ENCODE data around the gene TANC1. TPM values are rescaled to one million over a fixed set of nuclear protein-coding genes. Genes with fewer than 3 reads are reported as not detected.

TANC1 gene
- polyA plus RNA-seq, 1 donor (not counting 4 experiments of a cell fraction or from before 2014, with no cell fraction given), result 33.5 TPM

DNA sequence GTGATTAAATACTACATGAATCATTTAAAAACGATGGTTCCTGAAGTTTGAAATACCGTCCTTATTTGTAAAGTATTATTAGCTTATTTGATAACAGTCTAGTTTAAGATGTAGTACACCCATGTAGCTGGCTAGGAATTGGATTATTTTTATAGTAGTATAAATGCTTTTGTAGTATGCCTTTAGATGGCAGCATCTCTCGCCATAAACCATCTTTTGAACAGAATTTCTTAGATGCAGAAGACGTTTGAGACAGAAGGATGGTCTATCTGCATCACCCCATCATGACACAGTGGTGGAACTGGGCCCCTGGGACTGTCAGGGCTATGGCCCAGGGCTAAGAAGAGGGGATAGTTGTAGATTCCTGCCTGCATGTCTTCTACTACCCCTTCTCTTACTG lies 165.4 kb downstream of the TANC1 start:
- H3K79me2 ChIP-seq (ENCODE audit: control insufficient read depth, insufficient read depth, low read length), result peaks cover 34% of the 10 kb centered on the region
- peaks cover 54% of the 10 kb centered on the region for H3K4me1 ChIP-seq (ENCODE audit: control insufficient read depth, extremely low read depth, insufficient read depth, low read length)
- H3K9me1 ChIP-seq (ENCODE audit: control insufficient read depth, extremely low read depth, insufficient read depth, low read length), result no peaks in the 10 kb centered on the region
- H3K36me3 ChIP-seq (ENCODE audit: control insufficient read depth in 2 of 2, extremely low read depth in 1 of 2, insufficient read depth in 2 of 2, low read length in 2 of 2), result peaks cover 2% of the 10 kb centered on the region in 2 experiments
- H3K9ac ChIP-seq (ENCODE audit: control insufficient read depth, extremely low read depth, insufficient read depth, low read length), result no peak overlapping the region
- no peak overlapping the region for H3K4me3 ChIP-seq (ENCODE audit: control insufficient read depth in 2 of 3, extremely low read depth in 1 of 3, insufficient read depth in 2 of 3, low read depth in 1 of 3, low read length in 3 of 3)
- H3K4me2 ChIP-seq (ENCODE audit: control insufficient read depth, extremely low read depth, insufficient read depth, low read depth, low read length), result no peak overlapping the region
- H3K9me3 ChIP-seq (ENCODE audit: control insufficient read depth, low read depth, low read length), result no peaks in the 10 kb centered on the region
- no peak for TF ChIP-seq EZH2 (IDR thresholded peaks at IDR 0.05; ENCODE audit: low read length)
- TF ChIP-seq, protein P1, sequence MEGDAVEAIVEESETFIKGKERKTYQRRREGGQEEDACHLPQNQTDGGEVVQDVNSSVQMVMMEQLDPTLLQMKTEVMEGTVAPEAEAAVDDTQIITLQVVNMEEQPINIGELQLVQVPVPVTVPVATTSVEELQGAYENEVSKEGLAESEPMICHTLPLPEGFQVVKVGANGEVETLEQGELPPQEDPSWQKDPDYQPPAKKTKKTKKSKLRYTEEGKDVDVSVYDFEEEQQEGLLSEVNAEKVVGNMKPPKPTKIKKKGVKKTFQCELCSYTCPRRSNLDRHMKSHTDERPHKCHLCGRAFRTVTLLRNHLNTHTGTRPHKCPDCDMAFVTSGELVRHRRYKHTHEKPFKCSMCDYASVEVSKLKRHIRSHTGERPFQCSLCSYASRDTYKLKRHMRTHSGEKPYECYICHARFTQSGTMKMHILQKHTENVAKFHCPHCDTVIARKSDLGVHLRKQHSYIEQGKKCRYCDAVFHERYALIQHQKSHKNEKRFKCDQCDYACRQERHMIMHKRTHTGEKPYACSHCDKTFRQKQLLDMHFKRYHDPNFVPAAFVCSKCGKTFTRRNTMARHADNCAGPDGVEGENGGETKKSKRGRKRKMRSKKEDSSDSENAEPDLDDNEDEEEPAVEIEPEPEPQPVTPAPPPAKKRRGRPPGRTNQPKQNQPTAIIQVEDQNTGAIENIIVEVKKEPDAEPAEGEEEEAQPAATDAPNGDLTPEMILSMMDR (optimal IDR thresholded peaks at IDR 0.05 in 1 of 3, IDR thresholded peaks at IDR 0.05 in 1 of 3, conservative IDR thresholded peaks at IDR 0.05 in 1 of 3; ENCODE audit: extremely low read depth in 1 of 3, insufficient read depth in 2 of 3, low read length in 3 of 3), result no peak
- no peaks in the 10 kb centered on the region for H3K27me3 ChIP-seq (ENCODE audit: control insufficient read depth, extremely low read depth, insufficient read depth, low read length)
- no peak overlapping the region for H2AFZ ChIP-seq (ENCODE audit: control insufficient read depth, low read length)
- no peak for DNase-seq (ENCODE audit: low read depth, low spot score)
- dilution Hi-C loops (cut with MboI; ENCODE audit: extremely low pct_ligation_motif_present, low sequenced_read_pairs), result no loop called here
- no peaks in the 10 kb centered on the region for H4K20me1 ChIP-seq (ENCODE audit: control insufficient read depth, extremely low read depth, insufficient read depth, low read length)
- no peak for FAIRE-seq
- H3K27ac ChIP-seq (ENCODE audit: control insufficient read depth, insufficient read depth, low read length), result no peak overlapping the region

DNA sequence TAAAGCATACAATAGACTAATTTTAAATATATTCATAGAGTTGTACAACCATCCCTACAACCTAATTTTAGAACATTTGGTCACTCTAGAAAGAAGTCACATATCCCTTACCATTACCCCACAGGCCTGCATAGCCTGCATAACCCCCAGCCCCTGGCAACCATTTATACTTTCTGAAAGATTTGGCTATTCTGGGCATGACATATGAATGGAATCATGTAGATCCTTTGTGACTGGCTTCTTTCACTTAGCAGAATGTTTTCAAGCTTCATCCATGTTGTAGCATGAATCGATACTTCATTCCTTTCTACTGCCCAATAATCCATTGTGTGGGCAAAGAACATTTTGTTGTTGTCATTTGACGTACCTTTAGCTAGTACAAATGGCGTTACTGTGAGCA lies 166.5 kb downstream of the TANC1 start:
- Histone ChIP-seq H3K27me3 (ENCODE audit: control insufficient read depth, extremely low read depth, insufficient read depth, low read length) (no peaks in the 10 kb centered on the region), H3K79me2 (ENCODE audit: control insufficient read depth, insufficient read depth, low read length) (peaks cover 31% of the 10 kb centered on the region), H3K9me1 (ENCODE audit: control insufficient read depth, extremely low read depth, insufficient read depth, low read length) (no peaks in the 10 kb centered on the region), H3K9ac (ENCODE audit: control insufficient read depth, extremely low read depth, insufficient read depth, low read length) (peak overlapping the region; percentile 68), H4K20me1 (ENCODE audit: control insufficient read depth, extremely low read depth, insufficient read depth, low read length) (no peaks in the 10 kb centered on the region), H3K27ac (ENCODE audit: control insufficient read depth, insufficient read depth, low read length) (peak overlapping the region; percentile 90), H3K36me3 (ENCODE audit: control insufficient read depth in 2 of 2, extremely low read depth in 1 of 2, insufficient read depth in 2 of 2, low read length in 2 of 2) (peaks cover 2% of the 10 kb centered on the region in 2 experiments), H3K4me3 (ENCODE audit: control insufficient read depth in 2 of 3, extremely low read depth in 1 of 3, insufficient read depth in 2 of 3, low read depth in 1 of 3, low read length in 3 of 3) (no peak overlapping the region), H3K9me3 (ENCODE audit: control insufficient read depth, low read depth, low read length) (no peaks in the 10 kb centered on the region), H3K4me2 (ENCODE audit: control insufficient read depth, extremely low read depth, insufficient read depth, low read depth, low read length) (peak overlapping the region; percentile 85), H3K4me1 (ENCODE audit: control insufficient read depth, extremely low read depth, insufficient read depth, low read length) (peaks cover 66% of the 10 kb centered on the region), H2AFZ (ENCODE audit: control insufficient read depth, low read length) (no peak overlapping the region)
- no peak for FAIRE-seq
- TF ChIP-seq, protein P1 (optimal IDR thresholded peaks at IDR 0.05 in 1 of 3, IDR thresholded peaks at IDR 0.05 in 1 of 3, conservative IDR thresholded peaks at IDR 0.05 in 1 of 3; ENCODE audit: extremely low read depth in 1 of 3, insufficient read depth in 2 of 3, low read length in 3 of 3), result no peak
- TF ChIP-seq EZH2 (IDR thresholded peaks at IDR 0.05; ENCODE audit: low read length), result no peak
- dilution Hi-C loops (cut with MboI; ENCODE audit: extremely low pct_ligation_motif_present, low sequenced_read_pairs), result no loop called here
- DNase-seq (ENCODE audit: low read depth, low spot score), result no peak
